ENCODE results near the gene OR51B6.
"Not testable (repeated sequence)": the region's sequence is repeated elsewhere in the genome, so short reads cannot be mapped to it uniquely, and the experiment has no call there.

The OR51B6 gene

GRCh38 chr11:5351208-5351607, at the start of gene OR51B6:
TSS of gene OR51B6 (plus strand) at chr11:5351508. CDS start at chr11:5351508, 0 bp downstream.
- no peak for TF ChIP-seq CTCF (IDR thresholded peaks at IDR 0.05; ENCODE audit: low read depth, low read length)
- no peak within 1 kb of the TSS for H3K4me3 ChIP-seq (ENCODE audit: low read depth, low read length)
- in situ Hi-C loops (cut with HindIII; ENCODE audit: low sequenced_read_pairs), result no loop called here
- no peak for DNase-seq (ENCODE audit: low read depth, low spot score)

GRCh38 chr11:5301846-5302245, 49.5 kb upstream of the OR51B6 start, which contains the start of gene OR51B4:
TSS of gene OR51B4 (minus strand) at chr11:5301946. CDS start at chr11:5301946, 0 bp downstream.
- no peak for TF ChIP-seq CTCF (IDR thresholded peaks at IDR 0.05; ENCODE audit: low read depth, low read length)
- no peak for DNase-seq (ENCODE audit: low read depth, low spot score)
- no peak within 1 kb of the TSS for H3K4me3 ChIP-seq (ENCODE audit: low read depth, low read length)
- in situ Hi-C loops (cut with HindIII; ENCODE audit: low sequenced_read_pairs), result no loop called here

GRCh38 chr11:5303626-5304025, 47.7 kb upstream of the OR51B6 start:
- TF ChIP-seq CTCF (IDR thresholded peaks at IDR 0.05; ENCODE audit: low read depth, low read length), result no peak
- in situ Hi-C loops (cut with HindIII; ENCODE audit: low sequenced_read_pairs), result no loop called here
- no peak for DNase-seq (ENCODE audit: low read depth, low spot score)
- no peak overlapping the region for H3K4me3 ChIP-seq (ENCODE audit: low read depth, low read length)

GRCh38 chr11:5304046-5304445, 47.3 kb upstream of the OR51B6 start:
- no peak for DNase-seq (ENCODE audit: low read depth, low spot score)
- no peak overlapping the region for H3K4me3 ChIP-seq (ENCODE audit: low read depth, low read length)
- in situ Hi-C loops (cut with HindIII; ENCODE audit: low sequenced_read_pairs), result no loop called here
- no peak for TF ChIP-seq CTCF (IDR thresholded peaks at IDR 0.05; ENCODE audit: low read depth, low read length)

- no peak for DNase-seq (ENCODE audit: low read depth, low spot score)
- in situ Hi-C loops (cut with HindIII; ENCODE audit: low sequenced_read_pairs), result no loop called here
- H3K4me3 ChIP-seq (ENCODE audit: low read depth, low read length), result no peak overlapping the region
- TF ChIP-seq CTCF (IDR thresholded peaks at IDR 0.05; ENCODE audit: low read depth, low read length), result no peak
Measured at GRCh38 chr11:5307256-5308019, 43.9 kb upstream of the OR51B6 start.

GRCh38 chr11:5310423-5310822, 40.9 kb upstream of the OR51B6 start:
- TF ChIP-seq CTCF (IDR thresholded peaks at IDR 0.05; ENCODE audit: low read depth, low read length), result no peak
- no peak for DNase-seq (ENCODE audit: low read depth, low spot score)
- in situ Hi-C loops (cut with HindIII; ENCODE audit: low sequenced_read_pairs), result no loop called here

GRCh38 chr11:5313326-5314023, 37.8 kb upstream of the OR51B6 start:
- H3K4me3 ChIP-seq (ENCODE audit: low read depth, low read length); in situ Hi-C loops (cut with HindIII; ENCODE audit: low sequenced_read_pairs); DNase-seq (ENCODE audit: low read depth, low spot score): not testable (repeated sequence)

More at GRCh38 chr11:5310423-5310822, 40.9 kb upstream of the OR51B6 start:
- no peak overlapping the region for H3K4me3 ChIP-seq (ENCODE audit: low read depth, low read length)

Data from astrocyte of the spinal cord (primary cell).